IMR-90 (cell line): Measurements from ENCODE around the gene CYTH2. TPM values are rescaled to one million over a fixed set of nuclear protein-coding genes. Genes with fewer than 3 reads are reported as not detected.

Experiments used
- ATAC-seq: fragments of 200-7000 bp; cut with Tn5 transposase; 2 replicates; pipeline ENCODE4 v1.9.1; 2020; ENCODE audit warnings: low read depth, mild to moderate bottlenecking, moderate library complexity
- BruUV-seq: library from RNA; stranded (reverse); fragments of 400-500 nt; replicated peaks from 2 replicates; lab custom pipeline; 2021; lab: Mats Ljungman, UMichigan
- CTCF ChIA-PET: fragments of 300-600 bp; formaldehyde crosslinking; extraction: SDS; loops from one replicate; lab custom pipeline; 2021; ENCODE audit warnings: antibody characterized with exemption; lab: Yijun Ruan, JAX
- POLR2A ChIA-PET: fragments of 300-600 bp; sonication (Branson Sonifier 250); formaldehyde crosslinking; loops from one replicate; lab custom pipeline; 2022; ENCODE audit warnings: antibody characterized with exemption; ENCODE audit not compliant: unreplicated experiment; lab: Charles Lee
- DNase-seq: peaks from one replicate; pipeline ENCODE4 v3.0.0; 2013
- H2AFZ ChIP-seq: replicated peaks from 2 replicates; pipeline ENCODE3; 2013; ENCODE audit warnings: low read length, mild to moderate bottlenecking; ENCODE audit not compliant: poor library complexity
- H2AK5ac ChIP-seq: 2 replicates; pipeline ENCODE4 v1.6.1; 2013; ENCODE audit warnings: low read depth, low read length, inconsistent platforms
- H2AK9ac ChIP-seq: replicated peaks from 2 replicates; pipeline ENCODE3; 2013; ENCODE audit warnings: mild to moderate bottlenecking, low read depth, low read length, moderate library complexity; ENCODE audit not compliant: poor library complexity
- H2BK120ac ChIP-seq: 2 replicates; pipeline ENCODE4 v1.6.1; 2013; ENCODE audit warnings: low read depth, low read length, inconsistent platforms
- H2BK15ac ChIP-seq: 3 replicates; pipeline ENCODE4 v1.6.1; 2013; ENCODE audit warnings: low read depth, low read length, inconsistent platforms
- H2BK20ac ChIP-seq: 2 replicates; pipeline ENCODE4 v1.6.1; 2013; ENCODE audit warnings: low read depth, mild to moderate bottlenecking, inconsistent platforms, low read length, moderate library complexity
- H2BK5ac ChIP-seq: 2 replicates; pipeline ENCODE4 v1.6.1; 2013; ENCODE audit warnings: mild to moderate bottlenecking, low read depth, low read length, inconsistent platforms; ENCODE audit not compliant: poor library complexity, severe bottlenecking
- H3K14ac ChIP-seq: replicated peaks from 2 replicates; pipeline ENCODE4 v1.6.1; 2013; ENCODE audit warnings: low read depth, low read length, inconsistent platforms
- H3K18ac ChIP-seq: 2 replicates; pipeline ENCODE4 v1.6.1; 2013; ENCODE audit warnings: low read depth, low read length, control low read depth
- H3K23ac ChIP-seq: 2 replicates; pipeline ENCODE4 v1.6.1; 2013; ENCODE audit warnings: low read depth, low read length, inconsistent platforms
- H3K27ac ChIP-seq: 2 replicates; pipeline ENCODE4 v1.5.1; 2013; ENCODE audit warnings: mild to moderate bottlenecking, control low read depth, low read length; ENCODE audit not compliant: insufficient read depth
- H3K27me3 ChIP-seq: 2 replicates; pipeline ENCODE4 v1.6.1; 2013; ENCODE audit warnings: low read length; ENCODE audit not compliant: control insufficient read depth, insufficient read depth
- H3K36me3 ChIP-seq: 2 replicates; pipeline ENCODE4 v1.6.1; 2013; ENCODE audit warnings: low read length, mixed read lengths; ENCODE audit not compliant: control insufficient read depth, insufficient read depth
- H3K4ac ChIP-seq: 2 replicates; pipeline ENCODE4 v1.6.1; 2013; ENCODE audit warnings: low read depth, low read length, inconsistent platforms
- H3K4me1 ChIP-seq: 2 replicates; pipeline ENCODE4 v1.6.1; 2013; ENCODE audit warnings: low read length, mixed read lengths; ENCODE audit not compliant: control insufficient read depth, insufficient read depth
- H3K4me2 ChIP-seq: 2 replicates; pipeline ENCODE4 v1.6.1; 2013; ENCODE audit warnings: low read depth, mild to moderate bottlenecking, control low read depth, low read length, moderate library complexity
- H3K4me3 ChIP-seq: 2 replicates; pipeline ENCODE4 v1.5.1; 2013; ENCODE audit warnings: low read depth, mild to moderate bottlenecking, control low read depth, low read length, moderate library complexity; ENCODE audit not compliant: insufficient read depth
- H3K56ac ChIP-seq: 2 replicates; pipeline ENCODE4 v1.6.1; 2013; ENCODE audit warnings: low read length, inconsistent platforms; ENCODE audit not compliant: insufficient read depth; ENCODE audit errors: extremely low read depth
- H3K79me1 ChIP-seq, 2 experiments: 2 replicates each; pipeline ENCODE4 v1.6.1; 2013; ENCODE audit warnings: low read length in 2 of 2, inconsistent platforms in 1 of 2, low read depth in 1 of 2
- H3K9ac ChIP-seq: 2 replicates; pipeline ENCODE4 v1.6.1; 2013; ENCODE audit warnings: low read depth, low read length, control low read depth
- H3K9me1 ChIP-seq: 2 replicates; pipeline ENCODE4 v1.6.1; 2013; ENCODE audit warnings: low read length, inconsistent platforms; ENCODE audit not compliant: insufficient read depth
- H3K9me3 ChIP-seq: 2 replicates; pipeline ENCODE4 v1.6.1; 2013; ENCODE audit warnings: low read length; ENCODE audit not compliant: control insufficient read depth, insufficient read depth
- H4K20me1 ChIP-seq: 2 replicates; pipeline ENCODE4 v1.6.1; 2013; ENCODE audit warnings: low read length, inconsistent platforms; ENCODE audit not compliant: insufficient read depth
- H4K5ac ChIP-seq: 2 replicates; pipeline ENCODE4 v1.6.1; 2013; ENCODE audit warnings: mild to moderate bottlenecking, low read depth, low read length, control low read depth
- H4K8ac ChIP-seq, 2 experiments: 2 replicates each; pipeline ENCODE4 v1.6.1; 2013; ENCODE audit warnings: low read depth in 2 of 2, low read length in 2 of 2, control low read depth in 1 of 2, inconsistent platforms in 1 of 2
- H4K91ac ChIP-seq: 2 replicates; pipeline ENCODE4 v1.6.1; 2013; ENCODE audit warnings: low read depth, low read length, inconsistent platforms; ENCODE audit not compliant: insufficient read depth
- BHLHE40 ChIP-seq: fragments of 150-350 bp; IDR thresholded peaks from 2 replicates; pipeline ENCODE4 v1.6.1; 2016; ENCODE audit warnings: mild to moderate bottlenecking, low read depth, low read length
- CEBPB ChIP-seq: IDR thresholded peaks from 2 replicates; pipeline ENCODE4 v1.6.1; 2012; ENCODE audit warnings: low read depth, low read length, improper control_type of control experiment
- FOS ChIP-seq: fragments of 150-350 bp; IDR thresholded peaks from 2 replicates; pipeline ENCODE4 v1.6.1; 2016; ENCODE audit warnings: low read depth, low read length
- POLR2A ChIP-seq: IDR thresholded peaks from 2 replicates; pipeline ENCODE4 v1.6.1; 2012; ENCODE audit warnings: mild to moderate bottlenecking, low read depth, low read length
- RCOR1 ChIP-seq: IDR thresholded peaks from 2 replicates; pipeline ENCODE4 v1.6.1; 2012; ENCODE audit warnings: mild to moderate bottlenecking, low read length, improper control_type of control experiment; ENCODE audit not compliant: insufficient replicate concordance
- RFX5 ChIP-seq: IDR thresholded peaks from 2 replicates; pipeline ENCODE4 v1.8.0; 2012; ENCODE audit warnings: low read depth, mild to moderate bottlenecking, low read length, moderate library complexity
- SMC3 ChIP-seq: fragments of 150-350 bp; IDR thresholded peaks from 2 replicates; pipeline ENCODE4 v1.6.1; 2016; ENCODE audit warnings: low read depth, mild to moderate bottlenecking, antibody characterized with exemption, low read length, moderate library complexity
- WGBS, 2 experiments: methylation state at CpG; one replicate each; pipeline versions ENCODE4 v1.1.5 to v1.1.7; 2013; ENCODE audit warnings: missing lambda C conversion rate in 2 of 2; ENCODE audit not compliant: insufficient read length in 1 of 2; ENCODE audit errors: extremely low coverage in 2 of 2; 5-methylcytosine and 5-hydroxymethylcytosine counted together
- dilution Hi-C: fragments of 300-500 bp; cut with HindIII; formaldehyde crosslinking; loops from one replicate; pipeline ENCODE4 v1.14.3; 2018; ENCODE audit warnings: low sequenced_read_pairs; ENCODE audit not compliant: unreplicated experiment
- in situ Hi-C: fragments of 300-500 bp; cut with MboI; formaldehyde crosslinking; loops from 3 replicates; pipeline ENCODE4 v1.14.3; 2019; ENCODE audit warnings: low sequenced_read_pairs, inconsistent platforms, mixed read lengths
- intact Hi-C: fragments of 100-400 bp; cut with micrococcal nuclease; formaldehyde crosslinking; loops from 2 replicates; pipeline ENCODE4 v1.10.0; 2022
- polyA plus RNA-seq, 3 experiments: library from polyadenylated mRNA; depleted of rRNA; stranded (reverse); fragments of >200 nt; gene quantifications; 2 replicates each; pipeline ENCODE4 v1.2.3, GENCODE V29; 2012; ENCODE audit warnings: low replicate concordance in 1 of 3
- total RNA-seq: library from RNA; depleted of rRNA; stranded (reverse); fragments of >200 nt; gene quantifications from 2 replicates; pipeline ENCODE4 v1.2.3, GENCODE V29; 2012
- TF ChIP-seq, protein P1 (sequence below): fragments of 150-350 bp; IDR thresholded peaks from 2 replicates; pipeline ENCODE4 v1.6.1; 2017; ENCODE audit warnings: mild to moderate bottlenecking, antibody characterized with exemption, low read length, low read depth
- TF ChIP-seq, protein P2 (sequence below): conservative IDR thresholded peaks from 2 replicates; pipeline ENCODE4 v1.5.1; 2012; ENCODE audit warnings: mild to moderate bottlenecking, low read depth, low read length, improper control_type of control experiment

CYTH2 gene
- total and polyA plus RNA-seq, 2 of the 4 experiments (the other 2 are of a cell fraction) = 35.8 to 62.0 TPM

DNA sequence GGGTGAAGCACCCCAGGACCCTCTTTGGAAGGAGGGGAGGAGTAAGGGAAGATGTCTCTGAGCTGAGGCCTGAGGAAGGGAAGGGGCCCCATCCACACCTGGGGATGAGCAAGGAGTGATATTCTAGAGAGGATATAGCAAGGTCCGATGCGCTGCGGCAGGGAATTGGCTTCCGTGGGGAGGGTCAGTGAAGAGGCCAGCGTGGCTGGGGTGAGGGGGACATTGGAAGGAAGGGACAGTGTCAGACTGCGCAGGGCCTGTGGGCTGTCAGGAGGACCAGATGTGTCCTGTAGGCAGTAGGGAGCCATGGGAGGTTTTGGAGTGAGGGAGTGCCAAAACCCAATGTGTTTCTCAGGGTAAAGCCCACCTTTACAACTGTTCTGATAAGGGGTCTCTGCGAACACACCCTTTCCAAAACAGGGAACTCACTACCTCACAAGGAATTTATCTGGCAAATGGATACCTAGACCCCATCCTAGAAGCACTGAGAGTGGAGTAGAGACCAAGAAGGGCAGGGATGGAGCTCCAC, 38.8 kb downstream of the CYTH2 start:
- H2BK5ac ChIP-seq = no peak overlapping the region
- no peak overlapping the region for H2AK5ac ChIP-seq
- no peak for TF ChIP-seq SMC3
- TF ChIP-seq, protein P1, sequence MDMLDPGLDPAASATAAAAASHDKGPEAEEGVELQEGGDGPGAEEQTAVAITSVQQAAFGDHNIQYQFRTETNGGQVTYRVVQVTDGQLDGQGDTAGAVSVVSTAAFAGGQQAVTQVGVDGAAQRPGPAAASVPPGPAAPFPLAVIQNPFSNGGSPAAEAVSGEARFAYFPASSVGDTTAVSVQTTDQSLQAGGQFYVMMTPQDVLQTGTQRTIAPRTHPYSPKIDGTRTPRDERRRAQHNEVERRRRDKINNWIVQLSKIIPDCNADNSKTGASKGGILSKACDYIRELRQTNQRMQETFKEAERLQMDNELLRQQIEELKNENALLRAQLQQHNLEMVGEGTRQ = no peak
- TF ChIP-seq RCOR1 = no peak
- no peak for TF ChIP-seq BHLHE40
- TF ChIP-seq POLR2A = no peak
- TF ChIP-seq FOS = no peak
- TF ChIP-seq, protein P2, sequence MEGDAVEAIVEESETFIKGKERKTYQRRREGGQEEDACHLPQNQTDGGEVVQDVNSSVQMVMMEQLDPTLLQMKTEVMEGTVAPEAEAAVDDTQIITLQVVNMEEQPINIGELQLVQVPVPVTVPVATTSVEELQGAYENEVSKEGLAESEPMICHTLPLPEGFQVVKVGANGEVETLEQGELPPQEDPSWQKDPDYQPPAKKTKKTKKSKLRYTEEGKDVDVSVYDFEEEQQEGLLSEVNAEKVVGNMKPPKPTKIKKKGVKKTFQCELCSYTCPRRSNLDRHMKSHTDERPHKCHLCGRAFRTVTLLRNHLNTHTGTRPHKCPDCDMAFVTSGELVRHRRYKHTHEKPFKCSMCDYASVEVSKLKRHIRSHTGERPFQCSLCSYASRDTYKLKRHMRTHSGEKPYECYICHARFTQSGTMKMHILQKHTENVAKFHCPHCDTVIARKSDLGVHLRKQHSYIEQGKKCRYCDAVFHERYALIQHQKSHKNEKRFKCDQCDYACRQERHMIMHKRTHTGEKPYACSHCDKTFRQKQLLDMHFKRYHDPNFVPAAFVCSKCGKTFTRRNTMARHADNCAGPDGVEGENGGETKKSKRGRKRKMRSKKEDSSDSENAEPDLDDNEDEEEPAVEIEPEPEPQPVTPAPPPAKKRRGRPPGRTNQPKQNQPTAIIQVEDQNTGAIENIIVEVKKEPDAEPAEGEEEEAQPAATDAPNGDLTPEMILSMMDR = no peak
- no peak for TF ChIP-seq RFX5
- TF ChIP-seq CEBPB = no peak
- no peak overlapping the region for H2BK15ac ChIP-seq
- ATAC-seq = no peak
- no peaks in the 10 kb centered on the region for H3K4me1 ChIP-seq
- no peak overlapping the region for H2AK9ac ChIP-seq
- DNase-seq = no peak
- peaks cover 22% of the 10 kb centered on the region for H3K27me3 ChIP-seq
- no peak overlapping the region for H3K4me3 ChIP-seq
- no CpG with 5 or more reads among the region's 7 CpGs for WGBS, 2 experiments
- no peak overlapping the region for H3K9ac ChIP-seq
- H3K36me3 ChIP-seq = no peaks in the 10 kb centered on the region
- H4K91ac ChIP-seq = no peak overlapping the region
- H3K79me1 ChIP-seq = no peaks in the 10 kb centered on the region
- no peak overlapping the region for H3K18ac ChIP-seq
- H3K4ac ChIP-seq = no peak overlapping the region
- no peak overlapping the region for H2AFZ ChIP-seq
- H4K8ac ChIP-seq = no peak overlapping the region
- no peaks in the 10 kb centered on the region for H4K20me1 ChIP-seq
- CTCF ChIA-PET = interaction anchor here (1.1 to 1.9 kb wide), 2 partner anchors 19 to 76 kb away, joined by 3 to 10 read pairs; no protein-coding TSS in a partner anchor
- intact Hi-C loops = no loop called here
- H2BK20ac ChIP-seq = no peak overlapping the region
- H4K5ac ChIP-seq = no peak overlapping the region
- no peak overlapping the region for H3K56ac ChIP-seq
- BruUV-seq = no TSS peak
- no peak overlapping the region for H3K23ac ChIP-seq
- no peak overlapping the region for H3K27ac ChIP-seq
- in situ Hi-C loops = loop anchor here (5.0 kb wide), 1 partner anchor 74 kb away; no protein-coding TSS in a partner anchor
- H3K4me2 ChIP-seq = no peak overlapping the region
- no peaks in the 10 kb centered on the region for H3K9me3 ChIP-seq
- no peak overlapping the region for H2BK120ac ChIP-seq
- dilution Hi-C loops = no loop called here
- H3K14ac ChIP-seq = no peak overlapping the region
- no peaks in the 10 kb centered on the region for H3K9me1 ChIP-seq
- POLR2A ChIA-PET = no interaction called here
